HG03066 (cell line): ENCODE data around the gene DGKZ.
A peak's percentile ranks its signal among the peaks of the same experiment; 100 is the strongest.
"Not testable (repeated sequence)": the region's sequence is repeated elsewhere in the genome, so short reads cannot be mapped to it uniquely, and the experiment has no call there.

ENCODE experiments used
- ATAC-seq: cut with Tn5 transposase; IDR thresholded peaks from one replicate; pipeline ENCODE4 v1.9.1; 2021; ENCODE audit warnings: low read depth; ENCODE audit not compliant: unreplicated experiment

Gene DGKZ

GRCh38 chr11:46363455-46364005, 16.3 kb downstream of the DGKZ start:
- no peak for ATAC-seq

DNA sequence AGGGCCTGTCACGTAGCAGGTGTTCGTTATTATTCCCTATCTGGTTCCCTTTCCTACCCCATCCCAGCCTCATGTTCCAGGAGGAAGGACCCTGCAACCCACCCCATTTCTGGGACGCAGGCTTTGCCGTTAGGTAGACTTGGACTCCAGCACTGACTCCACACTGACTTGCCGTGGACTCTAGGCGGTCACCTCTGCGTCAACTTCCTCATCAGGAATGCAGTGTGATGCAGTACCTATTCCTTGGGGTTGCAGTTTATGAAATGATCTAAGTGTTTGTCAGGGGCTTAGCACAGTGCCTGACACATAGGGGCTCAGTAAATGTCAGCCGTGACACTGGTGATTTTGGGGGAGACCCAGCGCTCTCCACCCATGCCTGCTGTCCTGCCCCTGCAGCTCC, 16.8 kb downstream of the DGKZ start:
- ATAC-seq, result no peak

DNA sequence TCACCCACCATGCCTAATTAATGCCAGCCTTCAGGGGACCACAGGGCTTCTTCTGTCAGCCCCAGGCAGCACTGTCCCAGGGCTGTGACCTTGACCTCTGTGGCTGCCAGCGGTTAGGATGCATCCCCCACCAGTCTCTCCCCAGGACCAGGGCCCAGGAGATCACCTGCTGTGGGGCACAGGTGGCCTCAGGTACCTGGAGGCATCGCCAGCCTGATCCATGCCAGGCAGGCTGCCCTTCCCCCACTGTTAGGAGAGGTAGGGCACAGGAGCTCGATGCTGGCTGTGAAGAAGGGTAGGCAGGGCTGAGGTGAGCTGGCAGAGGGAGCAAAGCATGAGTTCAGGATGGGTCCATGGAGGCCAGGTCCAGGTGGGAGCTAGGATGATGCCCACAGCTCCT, 17.5 kb downstream of the DGKZ start:
- ATAC-seq, result no peak

- no peak for ATAC-seq
These were observed 19.0 kb downstream of the DGKZ start for GRCh38 chr11:46366260-46366659.

DNA sequence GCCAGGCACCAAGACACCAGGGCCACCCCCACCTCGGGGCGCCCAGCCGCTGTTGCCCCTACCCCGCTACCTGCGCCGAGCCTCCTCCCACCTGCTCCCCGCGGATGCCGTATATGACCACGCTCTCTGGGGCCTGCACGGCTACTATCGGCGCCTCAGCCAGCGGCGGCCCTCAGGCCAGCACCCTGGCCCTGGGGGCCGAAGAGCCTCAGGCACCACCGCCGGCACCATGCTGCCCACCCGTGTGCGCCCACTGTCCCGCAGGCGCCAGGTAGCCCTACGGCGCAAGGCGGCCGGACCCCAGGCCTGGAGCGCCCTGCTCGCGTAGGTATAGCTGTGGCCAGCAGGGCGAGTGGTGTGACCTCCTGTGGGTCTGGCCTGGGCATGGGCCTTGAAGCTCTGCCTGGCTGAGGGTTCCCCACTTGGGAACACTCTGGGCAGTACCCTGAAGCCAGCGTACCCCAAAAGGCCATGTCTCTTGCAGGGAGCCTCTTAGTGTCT, 19.4 kb downstream of the DGKZ start:
- no peak for ATAC-seq

GRCh38 chr11:46367244-46367915, 20.1 kb downstream of the DGKZ start:
- ATAC-seq, result no peak

DNA sequence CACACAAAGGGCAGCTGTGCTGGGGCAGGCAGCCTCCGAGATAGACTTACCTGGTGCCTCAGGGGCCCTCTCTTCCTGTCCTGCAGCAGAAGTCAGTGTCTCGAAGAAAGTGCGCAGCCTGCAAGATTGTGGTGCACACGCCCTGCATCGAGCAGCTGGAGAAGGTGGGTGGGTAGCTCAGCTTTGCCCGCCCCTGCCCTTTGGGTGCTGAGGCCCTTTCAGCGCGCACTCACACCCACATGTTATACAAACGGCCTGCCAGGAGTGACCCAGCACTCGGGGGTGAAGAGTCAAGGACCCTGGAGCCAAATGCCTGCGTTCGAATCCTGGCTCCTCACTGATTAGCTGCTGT, 20.6 kb downstream of the DGKZ start:
- no peak for ATAC-seq

DNA sequence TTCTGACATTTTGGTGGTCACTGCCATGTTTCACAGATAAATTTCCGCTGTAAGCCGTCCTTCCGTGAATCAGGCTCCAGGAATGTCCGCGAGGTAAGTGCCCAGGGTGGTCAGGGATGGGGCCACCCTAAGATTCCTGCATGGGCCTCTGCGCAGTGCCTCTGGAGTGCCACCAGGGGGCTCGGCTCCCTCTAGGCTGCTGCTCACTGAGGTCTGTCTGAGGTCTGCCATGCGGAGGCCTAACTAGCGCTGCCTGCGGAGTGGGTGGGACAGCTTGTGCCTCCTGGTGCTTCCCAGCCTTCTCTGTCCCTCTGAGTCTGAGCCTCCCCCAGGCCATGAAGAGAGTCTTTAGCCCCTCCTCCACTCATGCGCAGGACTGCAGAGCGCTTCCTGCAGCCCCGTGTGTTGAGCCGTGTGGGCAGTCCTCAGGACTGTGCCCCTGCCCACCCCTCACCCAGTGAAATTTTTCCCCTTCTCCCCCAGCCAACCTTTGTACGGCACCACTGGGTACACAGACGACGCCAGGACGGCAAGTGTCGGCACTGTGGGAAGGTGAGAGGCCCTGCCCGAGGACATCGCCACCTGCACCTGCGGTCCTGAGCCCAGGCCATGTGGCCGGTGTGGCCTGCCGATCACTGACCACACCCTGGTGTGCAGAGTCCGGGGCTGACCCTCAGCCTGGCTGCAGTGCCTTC, 22.3 kb downstream of the DGKZ start:
- peak; percentile 53 for ATAC-seq

DNA sequence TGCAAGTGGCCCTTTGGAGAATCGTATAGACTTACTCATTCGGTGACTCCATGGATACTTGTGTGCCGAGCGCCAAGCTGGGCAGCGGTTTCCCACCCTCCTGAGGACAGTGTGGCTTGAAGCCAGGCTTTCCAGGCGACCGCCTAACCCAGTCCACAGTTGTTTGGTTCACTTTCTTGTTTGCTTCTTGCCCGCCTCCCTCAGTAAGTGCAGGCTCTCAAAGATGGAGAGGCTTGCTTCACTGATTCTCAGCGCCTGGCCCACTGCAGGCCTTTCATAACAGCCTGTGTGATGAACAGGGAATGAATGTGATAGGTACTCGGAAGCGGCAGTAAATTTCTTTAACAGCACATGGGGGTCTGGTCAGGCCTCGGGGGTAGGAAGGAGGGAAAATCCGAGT, 23.0 kb downstream of the DGKZ start:
- ATAC-seq, result no peak

GRCh38 chr11:46371262-46371661, 24.0 kb downstream of the DGKZ start:
- not testable (repeated sequence) for ATAC-seq

GRCh38 chr11:46372086-46372485, 24.8 kb downstream of the DGKZ start:
- no peak for ATAC-seq

GRCh38 chr11:46372501-46372900, 25.2 kb downstream of the DGKZ start:
- not testable (repeated sequence) for ATAC-seq

DNA sequence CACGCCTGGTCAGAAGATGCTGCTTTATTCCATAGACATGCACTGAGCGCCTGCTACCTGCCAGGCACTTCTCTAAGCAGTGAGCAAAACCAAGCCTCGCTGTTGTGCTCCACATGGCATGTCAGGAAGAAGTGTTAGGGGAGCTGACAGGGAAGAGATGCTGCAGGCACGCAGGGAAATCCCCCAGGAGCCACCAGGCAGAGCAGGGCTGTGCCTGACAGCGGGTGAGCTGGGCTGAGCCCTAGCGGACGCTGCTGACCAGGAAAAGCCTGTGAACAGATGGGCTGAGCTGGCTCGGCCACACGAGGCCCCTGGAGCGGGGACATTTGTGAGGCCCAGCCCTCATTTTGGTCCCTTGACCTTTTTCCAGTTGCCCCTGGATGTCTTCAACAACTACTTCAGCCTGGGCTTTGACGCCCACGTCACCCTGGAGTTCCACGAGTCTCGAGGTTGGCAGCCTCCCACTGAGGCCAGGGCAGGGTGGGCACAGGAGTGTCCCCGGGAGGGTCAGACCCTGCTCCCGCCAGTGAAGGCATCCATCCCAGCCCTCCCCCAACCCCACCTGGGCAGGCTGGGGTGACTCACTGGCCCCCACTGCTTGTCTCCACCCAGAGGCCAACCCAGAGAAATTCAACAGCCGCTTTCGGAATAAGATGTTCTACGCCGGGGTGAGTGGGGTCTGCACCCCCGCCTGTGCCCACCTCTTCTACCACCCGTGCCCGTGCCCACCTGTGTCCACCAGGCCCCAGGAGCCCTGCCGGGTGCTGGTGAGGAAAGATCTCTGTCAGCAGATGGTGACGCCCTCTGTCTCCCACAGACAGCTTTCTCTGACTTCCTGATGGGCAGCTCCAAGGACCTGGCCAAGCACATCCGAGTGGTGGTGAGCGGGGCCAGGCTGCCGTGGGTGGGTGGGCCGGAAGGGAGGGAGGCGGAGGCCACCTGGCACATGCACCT, 26.8 kb downstream of the DGKZ start:
- no peak for ATAC-seq

- no peak for ATAC-seq
These were observed 27.6 kb downstream of the DGKZ start for GRCh38 chr11:46374815-46375214.

DNA sequence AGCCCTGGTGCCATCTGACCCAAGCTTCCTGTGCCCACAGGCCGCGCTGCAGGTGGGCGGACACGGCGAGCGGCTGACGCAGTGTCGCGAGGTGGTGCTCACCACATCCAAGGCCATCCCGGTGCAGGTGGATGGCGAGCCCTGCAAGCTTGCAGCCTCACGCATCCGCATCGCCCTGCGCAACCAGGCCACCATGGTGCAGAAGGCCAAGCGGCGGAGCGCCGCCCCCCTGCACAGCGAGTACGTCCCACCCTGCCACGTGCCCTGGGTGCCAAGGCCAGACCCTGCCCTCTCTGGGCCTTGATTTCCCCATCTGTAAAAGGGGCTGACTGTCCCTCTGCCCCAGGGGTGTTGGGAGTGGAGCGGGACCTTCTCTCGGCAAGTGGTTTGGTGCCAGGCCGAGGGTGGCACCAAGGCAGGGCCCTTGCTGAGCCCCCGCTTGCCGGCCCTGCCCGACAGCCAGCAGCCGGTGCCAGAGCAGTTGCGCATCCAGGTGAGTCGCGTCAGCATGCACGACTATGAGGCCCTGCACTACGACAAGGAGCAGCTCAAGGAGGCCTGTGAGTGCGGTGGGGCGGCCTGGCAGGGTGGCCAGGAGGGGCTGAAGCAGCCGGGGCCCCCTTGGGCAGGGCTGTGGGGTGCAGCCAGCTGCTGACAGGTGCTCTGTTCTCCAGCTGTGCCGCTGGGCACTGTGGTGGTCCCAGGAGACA, 28.3 kb downstream of the DGKZ start:
- no peak for ATAC-seq

DNA sequence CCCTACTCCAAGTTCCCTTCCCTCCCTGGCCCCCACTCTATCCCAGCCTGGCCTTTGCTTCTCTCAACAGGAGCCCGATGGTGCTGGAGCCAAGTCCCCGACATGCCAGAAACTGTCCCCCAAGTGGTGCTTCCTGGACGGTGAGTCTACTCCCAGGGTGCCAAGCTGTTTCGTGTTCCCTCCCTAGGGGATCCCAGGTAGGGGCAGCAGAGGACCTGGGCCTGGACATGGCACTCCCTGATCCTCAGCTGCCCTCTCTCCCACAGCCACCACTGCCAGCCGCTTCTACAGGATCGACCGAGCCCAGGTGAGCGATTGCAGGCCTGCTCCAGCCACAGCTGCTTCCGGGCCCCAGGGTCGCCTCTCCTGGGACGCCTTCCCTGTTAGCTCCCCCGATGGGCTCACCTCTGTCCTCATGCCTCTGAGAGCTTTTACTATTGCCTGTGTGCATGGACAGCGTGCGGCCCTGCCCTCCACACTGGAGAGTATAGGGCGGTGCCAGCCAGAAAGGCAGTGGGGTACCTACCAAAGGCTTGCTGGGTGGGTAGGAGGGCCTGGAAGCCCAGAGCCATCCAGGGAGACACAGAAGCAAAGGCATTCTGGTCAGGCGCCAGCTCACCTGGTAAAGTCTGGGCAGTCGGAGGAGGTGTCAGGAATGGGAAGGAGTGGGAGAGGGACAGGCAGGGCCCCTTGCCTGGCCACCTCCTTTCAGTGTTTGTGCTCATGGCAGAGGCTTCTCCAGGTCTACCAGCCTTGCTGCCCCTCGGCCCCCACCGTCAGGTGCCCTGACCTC, 29.2 kb downstream of the DGKZ start:
- ATAC-seq, result no peak

DNA sequence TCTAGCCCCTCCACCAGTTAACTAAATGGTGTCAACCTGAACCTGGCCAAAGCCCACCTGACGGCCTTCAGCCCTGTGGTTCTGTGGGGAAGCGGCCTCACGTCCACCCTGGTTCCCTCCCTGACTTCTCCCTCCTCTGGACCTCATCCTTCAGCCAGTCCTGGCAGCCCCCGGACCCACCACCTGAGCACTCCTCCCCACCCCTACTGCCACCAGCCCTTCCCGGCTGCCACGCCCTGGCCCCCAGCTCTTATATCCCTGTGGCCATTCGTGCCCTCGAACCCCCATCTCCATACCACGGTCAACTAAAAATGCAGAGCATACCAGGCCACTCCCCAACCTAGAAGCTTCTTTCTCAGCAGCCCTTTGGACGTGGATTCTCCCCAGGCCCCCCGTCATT, 30.0 kb downstream of the DGKZ start:
- no peak for ATAC-seq

DNA sequence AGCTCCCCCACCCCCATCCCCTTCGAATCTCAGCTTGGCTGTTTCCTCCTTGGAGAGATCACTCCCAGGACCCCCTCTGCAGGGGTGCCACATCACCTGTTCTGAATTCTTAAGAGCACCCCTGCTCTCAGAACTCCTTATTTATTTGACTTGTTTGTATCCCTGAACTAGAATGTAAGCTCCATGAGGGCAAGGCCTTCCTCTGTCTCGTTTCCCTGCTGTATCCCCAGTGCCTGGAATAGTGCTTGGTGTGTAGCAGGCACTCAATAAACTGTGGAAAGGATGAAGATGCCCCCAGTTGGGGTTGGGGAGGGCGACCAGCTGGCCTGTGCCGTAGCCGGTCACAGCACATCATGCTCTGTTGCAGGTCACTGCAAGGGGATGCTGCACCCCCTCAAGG, 30.6 kb downstream of the DGKZ start:
- ATAC-seq, result no peak

- ATAC-seq, result no peak
These were observed 31.0 kb downstream of the DGKZ start for GRCh38 chr11:46378296-46378695.
